K562 (cell line): Measurements from ENCODE around the gene SRGN. TPM values are rescaled to one million over a fixed set of nuclear protein-coding genes. Genes with fewer than 3 reads are reported as not detected.

Experiments used
- ATAC-seq: fragments of 200-7000 bp; cut with Tn5 transposase; 3 replicates; pipeline ENCODE4 v1.9.1; 2020; ENCODE audit warnings: moderate library complexity
- BruUV-seq: library from RNA; stranded (reverse); fragments of 400-500 nt; replicated peaks from 2 replicates; lab custom pipeline; 2021; lab: Mats Ljungman, UMichigan
- CTCF ChIA-PET: fragments of 300-600 bp; formaldehyde crosslinking; extraction: SDS; loops from one replicate; lab custom pipeline; 2021; ENCODE audit warnings: low intra/inter-chr PET ratio; lab: Yijun Ruan, JAX
- POLR2A ChIA-PET: fragments of 300-600, 350-650 bp; sonication (Branson Sonifier 250); formaldehyde crosslinking; extraction: SDS; loops from one replicate; lab custom pipeline; 2021; ENCODE audit warnings: antibody characterized with exemption, inconsistent platforms; lab: Yijun Ruan, JAX
- DNase-seq, 4 experiments: peaks; one replicate each; pipeline versions ENCODE4 v3.0.0 to v3.0.0-alpha.2; 2011 to 2018; ENCODE audit warnings: low spot score in 3 of 4, mixed read lengths in 3 of 4; ENCODE audit errors: extremely low read depth in 1 of 4
- FAIRE-seq: peaks from 2 replicates; lab custom pipeline; 2011; peaks lifted over from hg19 to GRCh38; lab: Jason Lieb, UNC
- H2AFZ ChIP-seq: 2 replicates; pipeline ENCODE4 v1.6.0; 2011; ENCODE audit warnings: low read depth, low read length, control low read depth, inconsistent platforms
- H3K27ac ChIP-seq: fragments of 200-600 bp; 3 replicates; pipeline ENCODE4 v1.8.0; 2011; ENCODE audit warnings: low read depth, mild to moderate bottlenecking, control low read depth, inconsistent platforms, low read length, moderate library complexity, mixed read lengths; ENCODE audit errors: extremely low read depth
- H3K27me3 ChIP-seq, 2 experiments: fragments of 300-600 bp in 1 of 2; 2 replicates in 1 of 2; 3 replicates in 1 of 2; pipeline versions ENCODE4 v1.6.0 to v1.8.0; 2011; ENCODE audit warnings: inconsistent platforms in 2 of 2, low read length in 2 of 2, mild to moderate bottlenecking in 1 of 2, mixed read lengths in 1 of 2, moderate library complexity in 1 of 2; ENCODE audit not compliant: control insufficient read depth in 2 of 2, insufficient read depth in 2 of 2
- H3K36me3 ChIP-seq: fragments of 300-600 bp; 3 replicates; pipeline ENCODE4 v1.8.0; 2011; ENCODE audit warnings: mild to moderate bottlenecking, low read length, inconsistent platforms; ENCODE audit not compliant: control insufficient read depth, insufficient read depth
- H3K4me1 ChIP-seq, 2 experiments: fragments of 200-600 bp in 1 of 2; replicated peaks in 1 of 2; 2 replicates in 1 of 2; 3 replicates in 1 of 2; pipeline versions ENCODE4 v1.5.1 to v1.8.0; 2011; ENCODE audit warnings: inconsistent platforms in 2 of 2, low read length in 2 of 2, mild to moderate bottlenecking in 1 of 2, mixed read lengths in 1 of 2, moderate library complexity in 1 of 2; ENCODE audit not compliant: control insufficient read depth in 2 of 2, insufficient read depth in 2 of 2
- H3K4me2 ChIP-seq: 2 replicates; pipeline ENCODE4 v1.6.1; 2011; ENCODE audit warnings: low read length, control low read depth, inconsistent platforms, mixed read lengths; ENCODE audit not compliant: insufficient read depth
- H3K4me3 ChIP-seq: fragments of 200-600 bp; sonication (generic), shearing (Covaris generic); 2 replicates; pipeline ENCODE4 v1.5.1; 2016; ENCODE audit warnings: control low read depth, inconsistent platforms
- H3K79me2 ChIP-seq: fragments of 200-600 bp; 3 replicates; pipeline ENCODE4 v1.8.0; 2011; ENCODE audit warnings: low read length, inconsistent platforms; ENCODE audit not compliant: control insufficient read depth, insufficient read depth
- H3K9ac ChIP-seq, 2 experiments: 2 replicates each; pipeline versions ENCODE4 v1.6.0 to v1.6.1; 2011; ENCODE audit warnings: low read depth in 2 of 2, low read length in 2 of 2, control low read depth in 1 of 2, inconsistent platforms in 1 of 2, mild to moderate bottlenecking in 1 of 2, mixed read lengths in 1 of 2; ENCODE audit not compliant: insufficient read depth in 1 of 2
- H3K9me1 ChIP-seq: one replicate; pipeline ENCODE4 v1.6.0; 2011; ENCODE audit warnings: inconsistent platforms, mild to moderate bottlenecking, low read length, moderate library complexity; ENCODE audit not compliant: control insufficient read depth, insufficient read depth
- H3K9me3 ChIP-seq: replicated peaks from 2 replicates; pipeline ENCODE4 v1.5.1; 2011; ENCODE audit warnings: low read depth, low read length, inconsistent platforms; ENCODE audit not compliant: control insufficient read depth, insufficient read depth
- H4K20me1 ChIP-seq: replicated peaks from 2 replicates; pipeline ENCODE4 v1.6.1; 2011; ENCODE audit warnings: low read length, inconsistent platforms, mixed read lengths; ENCODE audit not compliant: control insufficient read depth, insufficient read depth
- ATF3 ChIP-seq, 2 experiments: fragments of 450-650 bp in 1 of 2; sonication (generic) in 1 of 2; formaldehyde crosslinking in 1 of 2; IDR thresholded peaks in 1 of 2; conservative IDR thresholded peaks in 1 of 2; 2 replicates each; pipeline versions ENCODE4 v1.6.1 to v1.8.1; 2016 to 2023; ENCODE audit warnings: mild to moderate bottlenecking in 2 of 2, moderate library complexity in 2 of 2, inconsistent platforms in 1 of 2, missing genetic modification reagents in 1 of 2
- ATF7 ChIP-seq: fragments of 450-650 bp; IDR thresholded peaks from 2 replicates; pipeline ENCODE4 v1.7.1; 2014; ENCODE audit warnings: mild to moderate bottlenecking, moderate library complexity
- BHLHE40 ChIP-seq: IDR thresholded peaks from 2 replicates; pipeline ENCODE4 v1.6.1; 2011; ENCODE audit warnings: low read length, improper control_type of control experiment
- FOSL1 ChIP-seq: fragments of 200-800 bp; sonication (Bioruptor generic); conservative IDR thresholded peaks from 2 replicates; pipeline ENCODE4 v1.6.1; 2016; ENCODE audit warnings: missing genetic modification characterization, missing compliant biosample characterization
- KLF1 ChIP-seq: fragments of 450-650 bp; IDR thresholded peaks from 2 replicates; pipeline ENCODE4 v1.6.1; 2016; ENCODE audit warnings: missing genetic modification characterization, missing compliant biosample characterization
- NCOA4 ChIP-seq: fragments of 450-650 bp; IDR thresholded peaks from 2 replicates; pipeline ENCODE4 v1.6.1; 2018; ENCODE audit warnings: mild to moderate bottlenecking; ENCODE audit not compliant: partially characterized antibody
- RBM17 ChIP-seq: fragments of 200-400 bp; formaldehyde crosslinking; IDR thresholded peaks from 2 replicates; pipeline ENCODE4 v1.6.1; 2017; ENCODE audit warnings: low read depth, mild to moderate bottlenecking, low read length, borderline replicate concordance
- SPI1 ChIP-seq: IDR thresholded peaks from 2 replicates; pipeline ENCODE4 v1.6.1; 2011; ENCODE audit warnings: low read depth, low read length, control low read depth, borderline replicate concordance
- TAF9B ChIP-seq: fragments of 450-650 bp; IDR thresholded peaks from 2 replicates; pipeline ENCODE4 v1.6.1; 2018; ENCODE audit warnings: mild to moderate bottlenecking; ENCODE audit not compliant: partially characterized antibody
- TCF7 ChIP-seq: sonication (generic); IDR thresholded peaks from 2 replicates; pipeline ENCODE4 v1.6.1; 2016; ENCODE audit warnings: antibody characterized with exemption, borderline replicate concordance
- ZNF143 ChIP-seq: sonication (generic); formaldehyde crosslinking; IDR thresholded peaks from 2 replicates; pipeline ENCODE4 v1.9.0; 2022; ENCODE audit warnings: mild to moderate bottlenecking, missing genetic modification reagents
- ZNF274 ChIP-seq: IDR thresholded peaks from 2 replicates; pipeline ENCODE4 v1.6.1; 2011; ENCODE audit warnings: low read depth, mild to moderate bottlenecking, low read length, moderate library complexity, borderline replicate concordance
- ZNF311 ChIP-seq: fragments of 250-450 bp; sonication (Bioruptor Pico); IDR thresholded peaks from 2 replicates; pipeline ENCODE4 v1.4.0; 2020; ENCODE audit warnings: mild to moderate bottlenecking, moderate library complexity
- ZNF561 ChIP-seq: fragments of 450-650 bp; formaldehyde crosslinking; conservative IDR thresholded peaks from 2 replicates; pipeline ENCODE4 v1.4.0; 2020; ENCODE audit warnings: mild to moderate bottlenecking, moderate library complexity
- ZNF583 ChIP-seq: fragments of 250-450 bp; sonication (Bioruptor Pico); IDR thresholded peaks from 2 replicates; pipeline ENCODE4 v1.4.0; 2020
- ZSCAN32 ChIP-seq: fragments of 450-650 bp; formaldehyde crosslinking; IDR thresholded peaks from 2 replicates; pipeline ENCODE4 v1.4.0; 2020; ENCODE audit warnings: mild to moderate bottlenecking, moderate library complexity
- WGBS: fragments of 100-300 bp; shearing (Covaris generic); methylation state at CpG from one replicate; pipeline ENCODE4 v1.1.6; 2016; ENCODE audit warnings: low coverage, mixed read lengths; ENCODE audit not compliant: insufficient coverage; ENCODE audit errors: missing lambda C conversion rate; 5-methylcytosine and 5-hydroxymethylcytosine counted together
- in situ Hi-C: fragments of 300-500 bp; cut with MboI; formaldehyde crosslinking; loops from 4 replicates; pipeline ENCODE4 v1.15.0; 2018; ENCODE audit warnings: inconsistent platforms, mixed read lengths
- intact Hi-C: fragments of 100-400 bp; cut with micrococcal nuclease; formaldehyde crosslinking; loops from 2 replicates; pipeline ENCODE4 v1.14.2; 2022
- polyA plus RNA-seq, 8 experiments: library from polyadenylated mRNA; depleted of rRNA in 4 of 8; stranded (reverse) in 5 of 8; unstranded in 3 of 8; fragments of >200 nt; fragmentation: Nextera tagmentation in 2 of 8; fragmentation: Illumina TruSeq in 1 of 8; extraction: Ambion mirVana in 2 of 8; extraction: Trizol in 1 of 8; gene quantifications; 2 replicates each; pipeline versions ENCODE4 v1.2.1 to v1.2.3, GENCODE V29; 2011 to 2014; ENCODE audit warnings: inconsistent platforms in 1 of 8, missing spikeins in 1 of 8
- total RNA-seq, 7 experiments: library from RNA; depleted of rRNA in 6 of 7; stranded (reverse); fragments of >200 nt in 6 of 7; fragmentation: Illumina TruSeq in 2 of 7; extraction: Trizol in 2 of 7; gene quantifications; 2 replicates each; pipeline versions ENCODE4 v1.2.1 to v1.2.3, GENCODE V29; 2011 to 2021; ENCODE audit warnings: low replicate concordance in 1 of 7
- TF ChIP-seq, protein P1 (sequence below): fragments of 200-800 bp; sonication (Bioruptor generic); IDR thresholded peaks from 2 replicates; pipeline ENCODE4 v1.6.1; 2017; ENCODE audit warnings: missing genetic modification characterization, missing compliant biosample characterization

The SRGN gene
- total and polyA plus RNA-seq, 9 of the 15 experiments (the other 6 are each of a cell fraction or from before 2014, with no cell fraction given), result 136 to 304 (median 180) TPM

GRCh38 chr10:69065406-69066361 lies 22.2 kb upstream of the SRGN start:
- TF ChIP-seq ZNF311 (no peak), TAF9B (no peak), KLF1 (tag) (no peak), ZNF583 (CRISPR knock-in tag) (peak; percentile 85; the same call in 1 of the 2 replicates), TCF7 (no peak), ZNF274 (no peak), ATF3 (IDR thresholded peaks at IDR 0.05) (peak; percentile 56), ATF3 (CRISPR knock-in tag; conservative IDR thresholded peaks at IDR 0.05) (no peak), BHLHE40 (no peak), SPI1 (peak; percentile 86), ZNF561 (CRISPR knock-in tag) (no peak), FOSL1 (peak; percentile 58), ZSCAN32 (no peak), ZNF143 (CRISPR knock-in tag) (no peak), RBM17 (no peak), NCOA4 (no peak), ATF7 (no peak)
- TF ChIP-seq, protein P1, sequence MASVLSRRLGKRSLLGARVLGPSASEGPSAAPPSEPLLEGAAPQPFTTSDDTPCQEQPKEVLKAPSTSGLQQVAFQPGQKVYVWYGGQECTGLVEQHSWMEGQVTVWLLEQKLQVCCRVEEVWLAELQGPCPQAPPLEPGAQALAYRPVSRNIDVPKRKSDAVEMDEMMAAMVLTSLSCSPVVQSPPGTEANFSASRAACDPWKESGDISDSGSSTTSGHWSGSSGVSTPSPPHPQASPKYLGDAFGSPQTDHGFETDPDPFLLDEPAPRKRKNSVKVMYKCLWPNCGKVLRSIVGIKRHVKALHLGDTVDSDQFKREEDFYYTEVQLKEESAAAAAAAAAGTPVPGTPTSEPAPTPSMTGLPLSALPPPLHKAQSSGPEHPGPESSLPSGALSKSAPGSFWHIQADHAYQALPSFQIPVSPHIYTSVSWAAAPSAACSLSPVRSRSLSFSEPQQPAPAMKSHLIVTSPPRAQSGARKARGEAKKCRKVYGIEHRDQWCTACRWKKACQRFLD (CRISPR knock-in tag), result 0 out of 2 replicates have a peak, but pooled peaks have one; percentile 62
- Histone ChIP-seq H4K20me1 (no peaks in the 10 kb centered on the region), H3K9me3 (no peaks in the 10 kb centered on the region), H2AFZ (peak overlapping the region; percentile 93), H3K4me3 (no peak overlapping the region), H3K4me1 (peaks cover 12 to 42% of the 10 kb centered on the region in 2 experiments), H3K9ac (no peak overlapping the region), H3K4me2 (no peak overlapping the region), H3K36me3 (no peaks in the 10 kb centered on the region), H3K9me1 (no peaks in the 10 kb centered on the region), H3K27ac (no peak overlapping the region), H3K27me3 (no peaks in the 10 kb centered on the region), H3K79me2 (no peaks in the 10 kb centered on the region)
- in situ Hi-C loops (no loop called here), intact Hi-C loops (no loop called here)
- no TSS peak for BruUV-seq
- ChIA-PET CTCF (no interaction called here), POLR2A (interaction anchor here (0.6 to 1.4 kb wide), 7 partner anchors 8 to 80 kb away, joined by 3 to 4 read pairs (median 3); no protein-coding TSS in a partner anchor)
- DNase-seq, result no peak
- 56% methylated on average over 8 of the region's 8 CpGs for WGBS
- no peak for FAIRE-seq
- ATAC-seq, result no peak
